ENCODE measurements around the gene ZFHX3. TPM values are rescaled to one million over a fixed set of nuclear protein-coding genes. Genes with fewer than 3 reads are reported as not detected.

Gene ZFHX3
- total RNA-seq, 1 donor from 2014 or later = 68.1 TPM

DNA sequence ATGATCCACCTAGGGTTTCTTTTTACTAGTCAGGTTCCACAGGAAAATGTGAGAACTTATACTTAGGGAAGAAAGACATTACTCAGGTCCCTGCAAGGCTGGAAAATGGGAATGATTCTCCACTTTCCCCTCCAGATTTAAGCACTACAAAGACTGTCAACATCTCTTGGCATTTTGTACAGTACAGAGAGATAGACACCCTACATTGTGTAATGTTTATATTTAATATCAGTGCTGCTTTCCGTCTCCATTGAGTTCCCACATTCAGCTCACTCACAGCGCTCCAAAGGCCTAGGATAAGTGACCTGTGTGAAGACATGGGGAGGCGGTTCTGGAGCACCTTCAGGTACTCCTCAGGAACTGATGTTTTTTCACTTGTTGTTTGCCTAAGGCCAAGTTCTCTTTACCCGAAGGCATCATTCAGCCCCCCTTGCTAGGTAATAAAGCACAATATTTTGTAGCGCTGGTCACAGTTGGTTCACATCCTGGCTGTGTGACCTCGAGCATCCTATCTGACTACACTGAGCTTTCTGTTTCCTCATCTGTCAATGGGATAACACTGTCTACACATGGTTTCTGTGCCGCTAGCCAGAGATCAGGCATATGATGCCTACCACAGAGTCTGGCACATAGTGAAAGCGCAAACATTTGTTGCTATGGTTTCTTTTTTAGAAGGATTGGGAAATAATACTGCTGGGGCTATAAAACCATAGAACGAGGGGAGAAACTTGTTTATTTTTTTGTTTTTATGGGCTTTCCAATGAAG is 226.6 kb downstream of the ZFHX3 start:
- Mint-ChIP-seq H3K27me3 (ENCODE audit: low read depth) (no peaks in the 10 kb centered on the region), H3K36me3 (peaks cover 6% of the 10 kb centered on the region), H3K4me1 (peaks cover 5% of the 10 kb centered on the region), H3K27ac (no peak overlapping the region), H3K9me3 (no peaks in the 10 kb centered on the region), H3K4me3 (no peak overlapping the region)
- no peak for DNase-seq (ENCODE audit: low spot score in 2 of 2, unreplicated experiment in 2 of 2)
- TF ChIP-seq, protein P1, sequence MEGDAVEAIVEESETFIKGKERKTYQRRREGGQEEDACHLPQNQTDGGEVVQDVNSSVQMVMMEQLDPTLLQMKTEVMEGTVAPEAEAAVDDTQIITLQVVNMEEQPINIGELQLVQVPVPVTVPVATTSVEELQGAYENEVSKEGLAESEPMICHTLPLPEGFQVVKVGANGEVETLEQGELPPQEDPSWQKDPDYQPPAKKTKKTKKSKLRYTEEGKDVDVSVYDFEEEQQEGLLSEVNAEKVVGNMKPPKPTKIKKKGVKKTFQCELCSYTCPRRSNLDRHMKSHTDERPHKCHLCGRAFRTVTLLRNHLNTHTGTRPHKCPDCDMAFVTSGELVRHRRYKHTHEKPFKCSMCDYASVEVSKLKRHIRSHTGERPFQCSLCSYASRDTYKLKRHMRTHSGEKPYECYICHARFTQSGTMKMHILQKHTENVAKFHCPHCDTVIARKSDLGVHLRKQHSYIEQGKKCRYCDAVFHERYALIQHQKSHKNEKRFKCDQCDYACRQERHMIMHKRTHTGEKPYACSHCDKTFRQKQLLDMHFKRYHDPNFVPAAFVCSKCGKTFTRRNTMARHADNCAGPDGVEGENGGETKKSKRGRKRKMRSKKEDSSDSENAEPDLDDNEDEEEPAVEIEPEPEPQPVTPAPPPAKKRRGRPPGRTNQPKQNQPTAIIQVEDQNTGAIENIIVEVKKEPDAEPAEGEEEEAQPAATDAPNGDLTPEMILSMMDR (IDR thresholded peaks at IDR 0.05; ENCODE audit: unreplicated experiment) = no peak

DNA sequence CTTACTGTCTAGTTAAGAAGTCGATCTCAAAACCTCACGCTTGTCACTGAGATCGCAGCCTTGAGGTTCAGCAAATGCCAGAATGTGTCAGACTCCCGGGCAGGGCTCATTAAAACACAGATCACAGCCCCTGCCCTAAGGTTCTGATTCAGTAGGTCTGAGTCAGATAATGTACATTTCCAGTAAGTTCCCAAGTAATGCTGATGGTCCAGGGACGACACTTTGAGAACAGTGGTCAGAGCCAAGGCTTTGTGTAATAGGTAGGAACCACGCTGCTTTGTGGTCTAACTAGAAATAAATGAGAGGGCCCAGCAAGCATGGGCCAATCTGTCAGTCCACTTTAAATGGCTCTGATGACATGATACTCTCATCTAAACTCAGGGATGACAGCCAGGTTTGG is 228.6 kb downstream of the ZFHX3 start:
- no peak overlapping the region for H3K27ac Mint-ChIP-seq
- TF ChIP-seq, protein P1 (IDR thresholded peaks at IDR 0.05; ENCODE audit: unreplicated experiment) = no peak
- peaks cover 5% of the 10 kb centered on the region for H3K4me1 Mint-ChIP-seq
- DNase-seq (ENCODE audit: low spot score in 2 of 2, unreplicated experiment in 2 of 2) = no peak
- H3K36me3 Mint-ChIP-seq = peaks cover 6% of the 10 kb centered on the region
- H3K9me3 Mint-ChIP-seq = no peaks in the 10 kb centered on the region
- H3K4me3 Mint-ChIP-seq = no peak overlapping the region
- no peaks in the 10 kb centered on the region for H3K27me3 Mint-ChIP-seq (ENCODE audit: low read depth)

DNA sequence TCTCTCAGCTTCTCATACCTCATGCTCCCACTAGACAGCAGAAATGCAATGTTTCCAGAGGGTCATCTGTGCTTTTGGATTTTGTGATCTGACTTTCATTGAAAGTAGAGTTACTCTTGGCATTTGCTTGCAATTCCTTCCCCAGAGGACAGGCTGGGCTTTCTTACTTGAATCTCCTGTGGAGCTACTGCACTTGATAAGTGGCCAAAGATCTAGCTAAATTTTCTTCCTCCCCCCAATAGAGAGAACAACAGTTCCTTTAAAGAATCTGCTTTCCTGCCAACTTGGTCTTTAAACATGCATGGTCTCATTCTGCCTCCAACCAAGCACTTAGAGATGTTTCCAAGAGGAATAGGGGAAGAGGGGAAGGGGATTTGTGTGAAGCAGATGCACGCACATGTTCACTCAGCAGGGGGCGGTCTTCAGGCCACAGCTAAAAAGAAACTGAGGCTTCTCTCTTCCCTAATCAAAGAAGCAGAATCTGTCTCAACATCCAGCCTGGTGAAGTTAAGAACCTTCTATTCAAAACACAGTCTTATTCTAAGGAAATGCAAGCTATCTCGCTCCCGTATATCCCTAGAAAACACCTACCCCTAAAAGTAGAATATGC is 229.6 kb downstream of the ZFHX3 start:
- no peaks in the 10 kb centered on the region for H3K27me3 Mint-ChIP-seq (ENCODE audit: low read depth)
- no peaks in the 10 kb centered on the region for H3K9me3 Mint-ChIP-seq
- H3K27ac Mint-ChIP-seq = no peak overlapping the region
- DNase-seq (ENCODE audit: low spot score in 2 of 2, unreplicated experiment in 2 of 2) = no peak
- H3K4me1 Mint-ChIP-seq = peaks cover 5% of the 10 kb centered on the region
- peaks cover 9% of the 10 kb centered on the region for H3K36me3 Mint-ChIP-seq
- TF ChIP-seq, protein P1 (IDR thresholded peaks at IDR 0.05; ENCODE audit: unreplicated experiment) = no peak
- H3K4me3 Mint-ChIP-seq = no peak overlapping the region

DNA sequence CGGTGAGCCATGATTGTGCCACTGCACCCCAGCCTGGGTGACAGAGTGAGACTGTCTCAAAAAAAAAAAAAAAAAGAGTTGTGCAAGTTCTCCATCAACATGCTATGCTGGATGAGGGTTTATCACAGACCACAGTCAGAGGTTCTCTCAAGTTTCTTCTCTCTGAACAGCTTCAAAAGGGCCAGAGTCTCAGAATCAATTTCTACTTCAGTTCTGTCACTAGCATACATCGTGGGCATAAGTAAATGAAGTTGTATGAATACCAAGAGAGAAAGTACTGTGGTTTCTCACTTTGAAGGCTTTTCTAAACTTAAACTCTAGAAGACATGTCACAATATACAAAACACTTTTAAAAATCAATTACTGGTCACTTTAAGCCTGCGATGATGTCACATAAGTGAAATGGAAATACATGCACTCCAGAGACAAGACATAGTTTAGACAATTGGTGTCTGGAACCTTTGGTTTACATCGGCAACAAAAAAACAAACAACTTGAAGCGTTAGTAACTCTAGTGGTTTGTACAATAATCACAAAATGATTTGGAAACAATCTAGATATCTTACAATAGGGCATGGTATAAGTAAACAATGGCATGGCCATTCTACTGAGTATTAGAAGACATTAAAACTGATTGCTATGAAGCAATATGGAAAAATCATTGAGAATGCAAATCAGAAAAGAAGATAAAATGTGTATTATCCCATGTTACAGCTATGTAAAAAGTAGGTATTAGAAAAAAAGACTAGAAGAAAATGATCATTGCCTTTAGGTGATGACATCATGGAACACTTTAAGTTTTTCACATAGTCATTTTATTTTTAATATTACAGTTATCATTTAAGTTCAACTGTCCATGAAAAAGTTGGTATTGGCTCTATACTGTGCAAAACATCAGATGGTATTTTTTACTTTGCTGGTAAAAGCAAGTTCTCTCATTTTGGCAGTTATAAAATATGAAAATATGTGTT is 232.3 kb downstream of the ZFHX3 start:
- Mint-ChIP-seq H3K27ac (no peak overlapping the region), H3K4me1 (peaks cover 5% of the 10 kb centered on the region), H3K4me3 (no peak overlapping the region), H3K9me3 (no peaks in the 10 kb centered on the region), H3K36me3 (peaks cover 17% of the 10 kb centered on the region), H3K27me3 (ENCODE audit: low read depth) (no peaks in the 10 kb centered on the region)
- TF ChIP-seq, protein P1 (IDR thresholded peaks at IDR 0.05; ENCODE audit: unreplicated experiment) = no peak
- DNase-seq (ENCODE audit: low spot score in 2 of 2, unreplicated experiment in 2 of 2) = no peak

DNA sequence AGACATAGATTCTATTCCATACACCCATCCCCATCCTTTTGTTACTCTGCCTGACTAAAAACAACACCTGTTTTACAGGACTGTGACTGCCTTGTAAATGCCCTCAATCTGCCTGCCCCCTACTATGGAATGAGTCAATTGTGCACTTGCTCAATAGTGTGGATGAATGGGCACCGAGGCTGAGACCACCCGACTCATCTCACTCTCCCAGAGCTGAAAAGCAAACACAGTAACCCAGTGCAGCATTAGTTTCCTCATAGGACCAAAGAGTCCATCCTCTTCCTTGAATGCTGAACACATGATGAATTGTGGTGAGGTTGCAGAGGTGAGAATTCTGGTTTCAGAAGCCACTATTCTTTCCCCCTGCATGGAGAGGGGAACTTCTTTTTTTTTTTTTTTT is 233.7 kb downstream of the ZFHX3 start:
- DNase-seq (ENCODE audit: low spot score in 2 of 2, unreplicated experiment in 2 of 2) = no peak
- Mint-ChIP-seq H3K4me3 (no peak overlapping the region), H3K36me3 (peaks cover 24% of the 10 kb centered on the region), H3K4me1 (peaks cover 3% of the 10 kb centered on the region), H3K9me3 (no peaks in the 10 kb centered on the region), H3K27me3 (ENCODE audit: low read depth) (no peaks in the 10 kb centered on the region), H3K27ac (no peak overlapping the region)
- TF ChIP-seq, protein P1 (IDR thresholded peaks at IDR 0.05; ENCODE audit: unreplicated experiment) = no peak

Data from mesothelial cell of epicardium (in vitro differentiated cells).